WI38 (cell line): ENCODE measurements around the gene OSBPL1A.
A peak's percentile ranks its signal among the peaks of the same experiment; 100 is the strongest.

Experiments
- H3K4me3 ChIP-seq: 2 replicates; pipeline ENCODE4 v1.5.1; 2011; ENCODE audit warnings: low read depth, mild to moderate bottlenecking, control low read depth, low read length
- CTCF ChIP-seq: IDR thresholded peaks from 2 replicates; pipeline ENCODE4 v1.5.1; 2012; ENCODE audit warnings: low read depth, mild to moderate bottlenecking, control low read depth, low read length

The OSBPL1A gene

GRCh38 chr18:24277516-24278195 lies 120.0 kb downstream of the OSBPL1A start:
- no peak overlapping the region for H3K4me3 ChIP-seq
- TF ChIP-seq CTCF, result no peak

- TF ChIP-seq CTCF, result no peak
- H3K4me3 ChIP-seq, result no peak overlapping the region
Measured at GRCh38 chr18:24276994-24277393, 120.6 kb downstream of the OSBPL1A start.

GRCh38 chr18:24274837-24275236 lies 122.8 kb downstream of the OSBPL1A start:
- H3K4me3 ChIP-seq, result no peak overlapping the region
- TF ChIP-seq CTCF, result no peak

GRCh38 chr18:24273596-24273995 lies 124.0 kb downstream of the OSBPL1A start:
- no peak for TF ChIP-seq CTCF
- H3K4me3 ChIP-seq, result no peak overlapping the region

- no peak for TF ChIP-seq CTCF
- H3K4me3 ChIP-seq, result peak overlapping the region; percentile 86
Measured at GRCh38 chr18:24272229-24272525, 125.4 kb downstream of the OSBPL1A start.

- H3K4me3 ChIP-seq, result peak overlapping the region; percentile 86
- no peak for TF ChIP-seq CTCF
Measured at GRCh38 chr18:24271381-24272228, 126.0 kb downstream of the OSBPL1A start.

- H3K4me3 ChIP-seq, result peak overlapping the region; percentile 86
- no peak for TF ChIP-seq CTCF
Measured at GRCh38 chr18:24270937-24271380, 126.7 kb downstream of the OSBPL1A start.
